ENCODE data around the gene GNA15.

DNA sequence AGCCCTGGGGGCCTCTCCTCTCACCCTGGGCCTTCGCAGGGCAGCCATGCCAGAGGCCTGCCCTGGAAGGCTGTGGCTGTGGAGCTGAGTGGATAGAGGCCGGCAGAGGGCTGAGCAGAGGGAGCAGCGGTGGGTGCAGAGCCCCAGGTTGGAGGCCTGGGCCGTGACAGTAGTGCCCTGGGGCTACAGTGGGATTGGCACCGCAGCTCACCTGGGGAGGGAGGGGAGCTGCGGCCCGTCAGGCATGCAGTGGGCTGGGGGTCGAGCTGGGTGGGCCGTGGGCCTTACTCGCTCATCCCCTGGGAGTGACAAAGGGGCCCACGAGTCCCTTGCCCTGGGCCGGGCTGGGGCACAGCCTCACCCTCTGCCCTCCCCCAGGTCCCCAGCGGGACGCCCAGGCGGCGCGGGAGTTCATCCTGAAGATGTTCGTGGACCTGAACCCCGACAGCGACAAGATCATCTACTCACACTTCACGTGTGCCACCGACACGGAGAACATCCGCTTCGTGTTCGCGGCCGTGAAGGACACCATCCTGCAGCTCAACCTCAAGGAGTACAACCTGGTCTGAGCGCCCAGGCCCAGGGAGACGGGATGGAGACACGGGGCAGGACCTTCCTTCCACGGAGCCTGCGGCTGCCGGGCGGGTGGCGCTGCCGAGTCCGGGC, 15.1 kb upstream of the GNA15 start:
- TF ChIP-seq, protein P1, sequence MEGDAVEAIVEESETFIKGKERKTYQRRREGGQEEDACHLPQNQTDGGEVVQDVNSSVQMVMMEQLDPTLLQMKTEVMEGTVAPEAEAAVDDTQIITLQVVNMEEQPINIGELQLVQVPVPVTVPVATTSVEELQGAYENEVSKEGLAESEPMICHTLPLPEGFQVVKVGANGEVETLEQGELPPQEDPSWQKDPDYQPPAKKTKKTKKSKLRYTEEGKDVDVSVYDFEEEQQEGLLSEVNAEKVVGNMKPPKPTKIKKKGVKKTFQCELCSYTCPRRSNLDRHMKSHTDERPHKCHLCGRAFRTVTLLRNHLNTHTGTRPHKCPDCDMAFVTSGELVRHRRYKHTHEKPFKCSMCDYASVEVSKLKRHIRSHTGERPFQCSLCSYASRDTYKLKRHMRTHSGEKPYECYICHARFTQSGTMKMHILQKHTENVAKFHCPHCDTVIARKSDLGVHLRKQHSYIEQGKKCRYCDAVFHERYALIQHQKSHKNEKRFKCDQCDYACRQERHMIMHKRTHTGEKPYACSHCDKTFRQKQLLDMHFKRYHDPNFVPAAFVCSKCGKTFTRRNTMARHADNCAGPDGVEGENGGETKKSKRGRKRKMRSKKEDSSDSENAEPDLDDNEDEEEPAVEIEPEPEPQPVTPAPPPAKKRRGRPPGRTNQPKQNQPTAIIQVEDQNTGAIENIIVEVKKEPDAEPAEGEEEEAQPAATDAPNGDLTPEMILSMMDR (conservative IDR thresholded peaks at IDR 0.05 in 1 of 2, IDR thresholded peaks at IDR 0.05 in 1 of 2; ENCODE audit: low read depth in 1 of 2, low read length in 2 of 2) = no peak
- TF ChIP-seq EZH2 (IDR thresholded peaks at IDR 0.05; ENCODE audit: low read length, missing control alignments) = no peak
